GM12892 (cell line): ENCODE measurements around the gene HLA-G.

Source experiments
- DNase-seq: peaks from one replicate; pipeline ENCODE4 v3.0.0; 2011; ENCODE audit not compliant: insufficient read length
- FAIRE-seq: peaks from 2 replicates; lab custom pipeline; 2011; peaks lifted over from hg19 to GRCh38; lab: Jason Lieb, UNC
- POLR2A ChIP-seq: IDR thresholded peaks from 2 replicates; pipeline ENCODE4 v1.6.1; 2011; ENCODE audit warnings: low read depth, low read length, control low read depth
- POLR2AphosphoS5 ChIP-seq: IDR thresholded peaks from 2 replicates; pipeline ENCODE4 v1.6.1; 2011; ENCODE audit warnings: low read depth, low read length, control low read depth
- TAF1 ChIP-seq: IDR thresholded peaks from 2 replicates; pipeline ENCODE4 v1.6.1; 2011; ENCODE audit warnings: low read depth, mild to moderate bottlenecking, control low read depth, low read length, borderline replicate concordance

The HLA-G gene

DNA sequence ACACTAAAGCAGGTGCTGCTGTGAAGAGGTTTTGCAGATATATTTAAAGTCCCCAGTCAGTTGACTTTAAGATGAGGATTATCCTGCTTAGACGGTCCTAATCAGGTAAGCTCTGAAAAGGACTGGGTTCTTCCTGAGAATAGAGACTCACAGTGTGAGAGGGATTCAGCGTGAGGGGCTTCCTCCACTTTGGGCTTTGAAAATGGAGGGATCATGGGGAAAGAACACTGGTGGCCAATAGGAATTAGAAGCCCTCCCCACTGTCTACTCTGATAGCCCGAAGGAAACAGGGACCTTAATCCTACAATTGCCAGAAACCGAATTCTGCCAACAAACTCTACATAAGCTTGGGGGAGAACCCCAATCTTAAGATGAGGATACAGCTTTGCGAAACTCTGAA is 29.7 kb upstream of the HLA-G start:
- FAIRE-seq: no peak
- DNase-seq: no peak
- TF ChIP-seq TAF1: no peak
- TF ChIP-seq POLR2A: no peak
- no peak for TF ChIP-seq POLR2AphosphoS5

DNA sequence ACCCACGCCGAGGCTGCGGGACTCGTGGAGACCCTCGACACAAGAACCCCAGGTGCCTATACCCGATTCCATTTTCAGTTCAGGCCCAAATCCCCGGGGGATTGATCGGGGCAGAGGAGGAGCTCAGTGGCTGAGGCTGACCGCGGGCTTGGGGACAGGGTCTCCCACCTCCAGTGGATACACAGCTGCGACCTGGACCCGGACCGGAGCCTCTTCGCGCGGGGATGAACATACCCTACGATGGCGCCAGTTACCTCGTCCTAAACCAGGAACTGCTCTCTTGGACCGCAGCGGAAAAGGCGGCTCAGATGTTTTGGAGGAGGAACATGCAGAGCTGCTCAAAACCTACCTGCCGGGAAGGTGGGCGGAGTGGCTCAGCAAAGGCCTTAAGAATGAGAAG is 27.4 kb upstream of the HLA-G start:
- no peak for TF ChIP-seq TAF1
- TF ChIP-seq POLR2A: no peak
- no peak for TF ChIP-seq POLR2AphosphoS5
- no peak for FAIRE-seq

DNA sequence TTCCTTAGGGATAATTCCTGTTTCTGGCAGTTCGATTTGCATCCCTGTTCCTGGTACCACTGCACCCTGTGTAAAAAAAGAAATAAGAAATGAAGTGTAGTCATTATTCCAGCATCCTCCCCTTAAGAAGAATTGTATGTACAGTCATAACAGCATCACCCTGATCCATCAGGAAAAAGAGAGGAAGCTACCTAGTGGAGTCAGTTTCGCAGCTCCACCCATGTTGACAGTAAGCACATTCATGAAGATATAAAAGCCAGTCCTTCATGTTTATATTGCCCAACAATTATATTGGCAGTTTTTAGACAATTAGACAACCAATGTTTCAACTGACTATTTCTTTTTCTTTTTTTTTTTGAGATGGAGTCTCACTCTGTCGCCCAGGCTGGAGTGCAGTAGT is 21.2 kb upstream of the HLA-G start:
- TF ChIP-seq POLR2AphosphoS5 (no peak), TAF1 (no peak), POLR2A (no peak)
- no peak for DNase-seq
- no peak for FAIRE-seq

More for the DNA sequence above, 27.4 kb upstream of the HLA-G start:
- no peak for DNase-seq

DNA sequence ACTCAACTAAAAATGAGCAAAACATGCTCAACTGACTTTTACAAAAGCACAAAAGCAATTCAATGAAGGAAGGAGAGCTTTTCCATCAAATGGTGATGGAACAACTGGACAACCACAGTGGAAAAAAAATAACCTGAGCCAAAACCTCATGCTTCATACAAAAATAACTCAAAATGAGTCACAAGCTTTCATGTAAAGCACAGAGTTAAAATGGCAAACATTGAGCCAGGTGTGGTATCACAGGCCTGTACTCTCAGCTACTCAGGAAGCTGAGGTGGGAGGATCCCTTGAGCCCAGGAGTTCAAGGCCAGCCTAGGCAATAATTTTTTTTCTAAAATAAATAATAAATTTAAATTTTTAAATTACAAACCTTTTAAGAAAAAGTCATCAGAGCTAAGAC is 18.4 kb upstream of the HLA-G start:
- FAIRE-seq: no peak
- TF ChIP-seq POLR2A (no peak), TAF1 (no peak), POLR2AphosphoS5 (no peak)
- no peak for DNase-seq

DNA sequence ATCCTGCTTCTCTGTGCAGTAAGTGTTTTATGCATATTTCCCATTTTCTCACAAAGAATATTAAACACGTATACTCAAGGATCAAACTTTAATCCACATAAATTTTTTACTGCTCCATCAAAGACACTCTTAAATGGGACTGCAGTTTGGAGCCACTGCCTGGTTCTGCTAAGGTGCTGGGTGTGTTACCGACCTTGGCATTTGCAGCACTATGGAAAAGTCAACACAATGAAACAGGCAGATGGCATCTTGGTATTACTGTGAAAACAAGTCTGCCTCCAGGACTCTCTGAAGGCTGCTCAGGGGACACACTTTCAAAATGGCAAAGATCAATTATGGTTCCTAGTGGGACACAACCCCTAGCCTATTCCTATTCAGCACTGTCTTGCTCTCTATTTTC is 17.3 kb upstream of the HLA-G start:
- TF ChIP-seq TAF1: no peak
- TF ChIP-seq POLR2AphosphoS5: no peak
- TF ChIP-seq POLR2A: no peak
- FAIRE-seq: no peak
- no peak for DNase-seq

DNA sequence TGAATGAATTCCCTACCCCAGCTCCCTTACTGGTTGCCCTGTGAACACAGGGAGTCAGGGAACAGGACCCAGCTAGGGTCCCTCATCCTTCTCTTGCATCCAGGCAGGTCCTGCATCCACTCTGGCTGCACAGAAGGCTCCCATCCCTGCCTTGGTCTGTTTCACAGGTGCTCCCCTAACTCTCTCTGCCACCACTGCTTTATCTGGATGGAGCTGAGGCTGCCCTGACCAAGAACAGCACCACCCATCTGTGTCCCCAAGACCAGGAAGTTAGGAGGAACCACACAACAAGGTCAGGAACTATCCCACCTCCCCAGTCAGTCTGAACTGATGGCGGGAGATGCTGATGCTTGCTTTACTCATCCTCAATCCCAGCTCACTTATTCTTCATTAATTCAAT is 16.2 kb upstream of the HLA-G start:
- FAIRE-seq: no peak

DNA sequence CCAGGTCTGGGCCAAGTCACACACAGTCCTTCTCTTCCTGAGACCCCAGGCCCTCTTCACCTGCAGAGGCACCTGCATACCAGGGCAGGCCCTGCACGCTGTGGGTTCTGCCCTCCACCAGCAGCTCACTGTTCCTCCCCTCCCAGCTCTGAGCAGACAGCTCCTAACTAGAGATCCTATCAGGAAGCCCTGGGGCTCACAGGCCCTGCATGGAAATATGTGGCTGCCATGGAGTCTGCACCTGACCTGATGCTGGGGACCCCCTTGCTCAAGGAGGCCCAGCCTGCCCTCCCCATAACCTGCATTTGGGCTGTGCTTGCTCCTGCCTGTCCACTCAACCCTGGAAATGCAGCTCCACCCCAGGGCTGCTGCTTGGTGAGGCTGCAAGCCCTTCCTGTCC is 14.6 kb upstream of the HLA-G start:
- DNase-seq (no peak), FAIRE-seq (no peak)
- no peak for TF ChIP-seq TAF1
- TF ChIP-seq POLR2A: no peak
- TF ChIP-seq POLR2AphosphoS5: no peak

More for the DNA sequence above, 16.2 kb upstream of the HLA-G start:
- TF ChIP-seq POLR2A (no peak), POLR2AphosphoS5 (no peak), TAF1 (no peak)
- no peak for DNase-seq

DNA sequence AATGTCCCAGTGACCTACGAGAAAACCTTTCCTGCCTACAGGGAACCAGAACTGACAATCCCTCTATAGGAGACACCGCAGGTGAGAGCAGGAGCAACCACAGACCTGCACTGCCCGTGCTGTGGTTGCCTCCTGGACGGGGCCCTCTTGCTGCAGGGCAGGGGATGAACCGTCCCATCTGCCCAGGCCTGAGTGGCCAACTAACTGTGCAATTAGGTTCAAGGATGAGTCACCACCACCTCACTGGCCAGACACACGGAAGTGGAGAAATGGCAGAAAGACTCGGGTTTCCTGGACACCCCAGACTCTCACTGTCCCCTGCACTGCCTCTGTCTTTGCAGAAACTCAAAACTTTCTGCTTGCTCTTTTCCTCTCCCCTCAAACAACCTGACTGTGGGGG is 13.8 kb upstream of the HLA-G start:
- FAIRE-seq (no peak), DNase-seq (no peak)

DNA sequence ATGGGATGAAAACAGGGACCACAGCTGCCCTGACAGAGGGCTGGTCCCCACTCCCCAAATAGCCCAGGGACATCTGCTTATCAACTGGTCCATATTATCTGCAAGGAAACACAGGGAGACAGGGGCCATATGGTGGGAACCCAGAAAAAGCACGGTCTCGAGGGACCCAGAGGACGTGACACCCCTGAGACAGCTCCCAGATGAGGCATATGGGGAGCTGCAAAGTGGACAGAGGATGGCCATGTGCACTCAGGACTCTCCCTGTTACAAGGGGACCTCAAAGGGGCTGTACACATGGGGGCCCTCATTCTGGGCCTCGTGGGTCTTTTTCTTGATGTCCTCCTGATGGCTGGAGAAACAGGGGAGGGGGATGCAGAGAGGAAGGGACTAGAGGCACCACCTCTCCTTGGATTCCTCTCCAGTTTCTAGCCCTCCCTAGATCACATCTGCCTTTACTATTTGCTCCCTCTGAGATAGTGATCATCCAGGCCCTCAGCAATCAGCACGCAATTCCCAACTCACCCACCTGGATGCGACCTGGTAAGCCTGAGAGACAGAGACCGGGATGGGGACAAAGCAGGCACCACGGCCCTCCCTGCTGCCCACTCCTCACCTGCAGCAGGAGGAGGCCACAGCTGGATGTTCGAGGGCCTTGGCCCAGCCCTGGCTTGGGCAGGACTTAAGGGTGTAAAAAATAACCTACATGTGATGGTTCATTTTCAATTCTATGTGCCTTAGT is 13.1 kb upstream of the HLA-G start:
- no peak for FAIRE-seq
- TF ChIP-seq TAF1 (no peak), POLR2AphosphoS5 (no peak), POLR2A (no peak)
- DNase-seq: no peak

More for the DNA sequence above, 13.8 kb upstream of the HLA-G start:
- no peak for TF ChIP-seq POLR2AphosphoS5
- no peak for TF ChIP-seq POLR2A
- no peak for TF ChIP-seq TAF1

DNA sequence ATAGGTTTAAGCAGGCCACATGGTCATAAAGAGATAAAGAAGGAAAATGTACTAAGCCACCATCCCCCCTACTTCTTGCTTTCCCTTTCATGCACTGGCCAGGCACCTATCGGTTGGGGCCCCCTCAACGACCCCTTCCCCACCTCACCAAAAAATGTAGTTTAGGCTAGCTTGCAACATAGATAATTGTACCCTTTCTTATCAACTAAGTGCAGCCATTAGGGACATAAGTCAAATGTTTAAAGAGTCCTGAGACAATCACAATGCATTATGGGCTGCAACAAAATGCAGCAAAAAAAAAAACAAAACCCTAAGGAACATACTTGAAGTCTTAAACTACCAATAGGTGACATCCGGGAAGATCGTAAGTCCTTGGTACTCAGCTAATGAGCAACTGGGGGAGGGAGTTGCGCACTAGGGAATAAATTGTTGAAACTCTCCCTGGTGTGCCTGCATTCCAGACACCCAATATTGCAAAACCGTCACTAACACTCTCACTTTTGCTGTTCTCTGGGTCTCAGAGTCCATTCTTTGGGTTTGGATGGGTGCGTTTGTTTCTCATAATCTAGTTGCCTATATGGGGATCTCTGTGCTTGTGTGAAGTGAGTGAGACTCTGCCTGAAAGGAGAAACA is 12.4 kb upstream of the HLA-G start:
- FAIRE-seq: no peak
- no peak for DNase-seq
- TF ChIP-seq POLR2A (no peak), TAF1 (no peak), POLR2AphosphoS5 (no peak)

DNA sequence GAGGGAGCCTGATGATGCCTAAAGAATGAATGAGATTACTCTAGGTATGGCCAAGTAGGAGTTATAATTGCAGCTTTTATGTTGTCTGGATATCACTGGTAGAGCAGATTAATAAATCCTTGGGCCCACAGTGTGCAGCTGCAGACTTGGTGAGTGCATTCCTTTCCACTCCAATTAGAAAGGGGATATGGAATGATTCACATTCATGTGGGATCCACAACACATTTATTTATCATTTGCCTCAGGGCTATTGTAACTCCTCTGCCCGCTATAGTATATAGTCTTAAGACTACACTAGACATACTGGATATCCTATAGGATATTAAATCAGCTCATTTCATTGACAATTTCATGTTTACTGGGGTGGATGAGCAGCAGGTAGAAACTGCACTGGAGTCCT is 11.6 kb upstream of the HLA-G start:
- DNase-seq: no peak
- TF ChIP-seq TAF1 (no peak), POLR2AphosphoS5 (no peak), POLR2A (no peak)
- FAIRE-seq: no peak

DNA sequence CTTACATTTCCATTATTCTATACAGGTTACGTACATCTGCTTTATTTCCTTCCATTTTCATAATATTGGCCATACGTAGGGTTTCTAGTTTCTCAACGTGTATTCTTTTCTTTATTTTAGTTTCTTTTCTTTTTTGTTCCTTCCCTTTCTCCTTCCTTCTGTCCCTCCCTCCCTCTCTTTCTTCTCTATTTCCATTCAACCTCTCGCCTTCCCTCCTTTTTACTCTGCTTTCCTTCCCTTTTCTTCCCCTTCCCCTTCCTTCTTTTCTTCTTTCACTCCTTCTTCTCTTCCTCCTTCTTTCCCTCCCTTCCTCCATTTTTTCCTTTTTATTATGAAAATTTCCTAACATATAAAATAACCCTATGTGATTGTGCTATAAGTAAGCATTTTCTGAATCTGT is 8.7 kb upstream of the HLA-G start:
- DNase-seq (no peak), FAIRE-seq (no peak)
- TF ChIP-seq TAF1 (no peak), POLR2A (no peak), POLR2AphosphoS5 (no peak)
